SK-N-SH (cell line): ENCODE results near the gene EEFSEC. TPM values are rescaled to one million over a fixed set of nuclear protein-coding genes. Genes with fewer than 3 reads are reported as not detected.
A peak's percentile ranks its signal among the peaks of the same experiment; 100 is the strongest.

Source experiments
- CTCF ChIA-PET: fragments of 300-600, 350-600 bp; formaldehyde crosslinking; extraction: SDS; loops from one replicate; lab custom pipeline; 2021; lab: Yijun Ruan, JAX
- POLR2A ChIA-PET: fragments of 350-600 bp; sonication (Branson Sonifier 250); formaldehyde crosslinking; extraction: SDS; loops from one replicate; lab custom pipeline; 2020; ENCODE audit warnings: antibody characterized with exemption, inconsistent platforms; lab: Yijun Ruan, JAX
- DNase-seq: peaks from one replicate; pipeline ENCODE4 v3.0.0; 2012
- H2AFZ ChIP-seq: fragments of 200-600 bp; sonication (generic); 2 replicates; pipeline ENCODE4 v1.8.1; 2016; ENCODE audit warnings: antibody characterized with exemption, mild to moderate bottlenecking, low read depth
- H3F3A ChIP-seq: fragments of 200-600 bp; sonication (generic); replicated peaks from 2 replicates; pipeline ENCODE3; 2016; ENCODE audit warnings: antibody characterized with exemption, mild to moderate bottlenecking; ENCODE audit not compliant: insufficient read depth
- H3K27ac ChIP-seq, 2 experiments: fragments of 200-500 bp in 1 of 2; fragments of 200-600 bp in 1 of 2; sonication (Bioruptor generic) in 1 of 2; sonication (generic), shearing (Covaris generic) in 1 of 2; 2 replicates each; pipeline versions ENCODE4 v1.5.1 to v1.6.1; 2014 to 2016; ENCODE audit warnings: low read depth in 2 of 2, inconsistent platforms in 1 of 2, low read length in 1 of 2, mild to moderate bottlenecking in 1 of 2, mixed read lengths in 1 of 2
- H3K27me3 ChIP-seq: fragments of 200-600 bp; sonication (generic), shearing (Covaris generic); 2 replicates; pipeline ENCODE4 v1.6.1; 2016; ENCODE audit warnings: mixed run types; ENCODE audit not compliant: insufficient read depth
- H3K36me3 ChIP-seq, 2 experiments: fragments of 200-500 bp in 1 of 2; fragments of 200-600 bp in 1 of 2; sonication (Bioruptor generic) in 1 of 2; sonication (generic) in 1 of 2; replicated peaks in 1 of 2; 2 replicates each; pipeline versions ENCODE3 to v1.5.1; 2014 to 2016; ENCODE audit warnings: low read length in 1 of 2, mild to moderate bottlenecking in 1 of 2; ENCODE audit not compliant: insufficient read depth in 2 of 2, control insufficient read depth in 1 of 2
- H3K4me1 ChIP-seq, 2 experiments: fragments of 200-500 bp in 1 of 2; fragments of 200-600 bp in 1 of 2; sonication (Bioruptor generic) in 1 of 2; sonication (generic), shearing (Covaris generic) in 1 of 2; 2 replicates each; pipeline versions ENCODE4 v1.5.1 to v1.6.1; 2014 to 2016; ENCODE audit warnings: low read depth in 1 of 2, low read length in 1 of 2, mixed run types in 1 of 2; ENCODE audit not compliant: insufficient read depth in 2 of 2, control insufficient read depth in 1 of 2
- H3K4me2 ChIP-seq: fragments of 200-600 bp; sonication (generic), shearing (Covaris generic); 2 replicates; pipeline ENCODE4 v1.6.1; 2017; ENCODE audit warnings: mixed run types
- H3K4me3 ChIP-seq, 2 experiments: fragments of 200-500 bp in 1 of 2; fragments of 200-600 bp in 1 of 2; sonication (Bioruptor generic) in 1 of 2; sonication (generic), shearing (Covaris generic) in 1 of 2; 2 replicates each; pipeline versions ENCODE4 v1.5.1 to v1.8.1; 2014 to 2016; ENCODE audit warnings: low read depth in 2 of 2, inconsistent platforms in 1 of 2, low read length in 1 of 2, mild to moderate bottlenecking in 1 of 2, mixed read lengths in 1 of 2, moderate library complexity in 1 of 2
- H3K79me2 ChIP-seq: fragments of 200-600 bp; sonication (generic); 2 replicates; pipeline ENCODE4 v1.8.1; 2017; ENCODE audit warnings: mild to moderate bottlenecking; ENCODE audit not compliant: insufficient read depth
- H3K9ac ChIP-seq: fragments of 200-600 bp; sonication (generic); 2 replicates; pipeline ENCODE4 v1.6.1; 2017; ENCODE audit warnings: mixed run types
- H3K9me2 ChIP-seq: fragments of 200-600 bp; sonication (generic); 2 replicates; pipeline ENCODE4 v1.6.1; 2017; ENCODE audit warnings: mixed run types
- H3K9me3 ChIP-seq: fragments of 200-600 bp; sonication (generic); 2 replicates; pipeline ENCODE4 v1.6.1; 2017; ENCODE audit warnings: mixed run types, mild to moderate bottlenecking, moderate library complexity
- H4K20me1 ChIP-seq: fragments of 200-600 bp; sonication (generic); 2 replicates; pipeline ENCODE4 v1.6.1; 2017; ENCODE audit warnings: mild to moderate bottlenecking, mixed run types; ENCODE audit not compliant: insufficient read depth
- CHD2 ChIP-seq: fragments of 150-350 bp; IDR thresholded peaks from 2 replicates; pipeline ENCODE4 v1.6.1; 2018; ENCODE audit warnings: low read length; ENCODE audit not compliant: partially characterized antibody
- ELF1 ChIP-seq: IDR thresholded peaks from 2 replicates; pipeline ENCODE4 v1.4.0; 2012
- EP300 ChIP-seq, 2 experiments: IDR thresholded peaks; 2 replicates each; pipeline versions ENCODE4 v1.4.0 to v1.6.1; 2012; ENCODE audit warnings: borderline replicate concordance in 1 of 2, low read depth in 1 of 2, low read length in 1 of 2
- FOSL2 ChIP-seq: IDR thresholded peaks from 2 replicates; pipeline ENCODE4 v1.4.0; 2012; ENCODE audit warnings: low read depth, mild to moderate bottlenecking, moderate library complexity, borderline replicate concordance
- FOXJ3 ChIP-seq: sonication (generic); formaldehyde crosslinking; IDR thresholded peaks from 2 replicates; pipeline ENCODE4 v1.5.1; 2020; ENCODE audit warnings: mild to moderate bottlenecking, missing genetic modification reagents
- GABPA ChIP-seq: IDR thresholded peaks from 2 replicates; pipeline ENCODE4 v1.4.0; 2012; ENCODE audit warnings: low read depth, mild to moderate bottlenecking
- IRF3 ChIP-seq: fragments of 150-350 bp; IDR thresholded peaks from 2 replicates; pipeline ENCODE4 v1.6.1; 2016; ENCODE audit warnings: mild to moderate bottlenecking, low read depth, low read length
- POLR2AphosphoS5 ChIP-seq: IDR thresholded peaks from 2 replicates; pipeline ENCODE4 v1.6.1; 2012; ENCODE audit warnings: low read depth, low read length
- REST ChIP-seq: IDR thresholded peaks from 2 replicates; pipeline ENCODE4 v1.6.1; 2012; ENCODE audit warnings: mild to moderate bottlenecking, low read depth, low read length, moderate library complexity
- RXRA ChIP-seq: IDR thresholded peaks from 2 replicates; pipeline ENCODE4 v1.4.0; 2012; ENCODE audit warnings: low read depth, mild to moderate bottlenecking, borderline replicate concordance
- SIN3A ChIP-seq: IDR thresholded peaks from 2 replicates; pipeline ENCODE4 v1.6.1; 2012; ENCODE audit warnings: low read depth, mild to moderate bottlenecking, low read length, moderate library complexity, borderline replicate concordance
- SMC3 ChIP-seq: IDR thresholded peaks from 2 replicates; pipeline ENCODE4 v1.6.1; 2012; ENCODE audit warnings: low read depth, low read length, improper control_type of control experiment
- TAF1 ChIP-seq: IDR thresholded peaks from 2 replicates; pipeline ENCODE4 v1.6.1; 2012; ENCODE audit warnings: low read depth, mild to moderate bottlenecking, low read length, moderate library complexity, borderline replicate concordance
- YY1 ChIP-seq: IDR thresholded peaks from 2 replicates; pipeline ENCODE4 v1.4.0; 2012; ENCODE audit warnings: low read depth, mild to moderate bottlenecking
- WGBS: methylation state at CpG from one replicate; pipeline ENCODE4 v1.1.6; 2017; ENCODE audit warnings: low lambda C conversion rate; 5-methylcytosine and 5-hydroxymethylcytosine counted together
- polyA plus RNA-seq, 3 experiments: library from polyadenylated mRNA; depleted of rRNA; stranded (reverse); fragments of >200 nt; gene quantifications; 2 replicates each; pipeline ENCODE4 v1.2.3, GENCODE V29; 2012

Gene EEFSEC
- polyA plus RNA-seq, 1 of the 3 experiments (the other 2 are of a cell fraction): 12.4 TPM

GRCh38 chr3:128405554-128406277, 252.4 kb downstream of the EEFSEC start:
- Histone ChIP-seq H3K36me3 (no peaks in the 10 kb centered on the region), H3F3A (no peaks in the 10 kb centered on the region), H3K9ac (no peak overlapping the region), H3K4me3 (no peak overlapping the region), H3K27me3 (no peaks in the 10 kb centered on the region), H3K4me1 (peaks cover 0 to 87% of the 10 kb centered on the region in 2 experiments; a peak in 2 of 4 replicates), H3K79me2 (no peaks in the 10 kb centered on the region), H2AFZ (no peak overlapping the region), H4K20me1 (no peaks in the 10 kb centered on the region), H3K9me2 (no peaks in the 10 kb centered on the region), H3K9me3 (no peaks in the 10 kb centered on the region), H3K4me2 (no peak overlapping the region), H3K27ac (peak overlapping the region in 1 of 2 experiments; percentile 87; a peak in 2 of 4 replicates)
- 82% methylated on average over 7 of the region's 8 CpGs for WGBS
- no peak for TF ChIP-seq ELF1
- TF ChIP-seq GABPA: no peak
- no peak for TF ChIP-seq YY1
- TF ChIP-seq FOXJ3 (CRISPR knock-in tag): no peak
- no peak for TF ChIP-seq SMC3
- no peak for TF ChIP-seq TAF1
- no peak for TF ChIP-seq FOSL2
- TF ChIP-seq EP300 (IDR thresholded peaks at IDR 0.05; ENCODE audit: borderline replicate concordance in 1 of 2, low read depth in 1 of 2, low read length in 1 of 2): no peak
- TF ChIP-seq REST: no peak
- TF ChIP-seq CHD2: no peak
- no peak for TF ChIP-seq SIN3A
- no peak for TF ChIP-seq IRF3
- no peak for TF ChIP-seq RXRA
- no peak for TF ChIP-seq POLR2AphosphoS5
- ChIA-PET CTCF (interaction anchor here (1.1 to 1.5 kb wide), 4 partner anchors 87 to 235 kb away, joined by 3 to 7 read pairs (median 4); no protein-coding TSS in a partner anchor), POLR2A (no interaction called here)
- no peak for DNase-seq
